Stimulated activated CD8-positive, alpha-beta memory T cell treated with anti-CD3 and anti-CD28 coated beads, Interleukin-4, amount 100 ng/mL, for 48 hours (primary cell): ENCODE results near the gene TMEM9B.
A peak's percentile ranks its signal among the peaks of the same experiment; 100 is the strongest.
"Not testable (repeated sequence)": the region's sequence is repeated elsewhere in the genome, so short reads cannot be mapped to it uniquely, and the experiment has no call there.

Source experiments
- DNase-seq: peaks from one replicate; pipeline ENCODE4 v3.0.0-alpha.2; 2020

The TMEM9B gene

DNA sequence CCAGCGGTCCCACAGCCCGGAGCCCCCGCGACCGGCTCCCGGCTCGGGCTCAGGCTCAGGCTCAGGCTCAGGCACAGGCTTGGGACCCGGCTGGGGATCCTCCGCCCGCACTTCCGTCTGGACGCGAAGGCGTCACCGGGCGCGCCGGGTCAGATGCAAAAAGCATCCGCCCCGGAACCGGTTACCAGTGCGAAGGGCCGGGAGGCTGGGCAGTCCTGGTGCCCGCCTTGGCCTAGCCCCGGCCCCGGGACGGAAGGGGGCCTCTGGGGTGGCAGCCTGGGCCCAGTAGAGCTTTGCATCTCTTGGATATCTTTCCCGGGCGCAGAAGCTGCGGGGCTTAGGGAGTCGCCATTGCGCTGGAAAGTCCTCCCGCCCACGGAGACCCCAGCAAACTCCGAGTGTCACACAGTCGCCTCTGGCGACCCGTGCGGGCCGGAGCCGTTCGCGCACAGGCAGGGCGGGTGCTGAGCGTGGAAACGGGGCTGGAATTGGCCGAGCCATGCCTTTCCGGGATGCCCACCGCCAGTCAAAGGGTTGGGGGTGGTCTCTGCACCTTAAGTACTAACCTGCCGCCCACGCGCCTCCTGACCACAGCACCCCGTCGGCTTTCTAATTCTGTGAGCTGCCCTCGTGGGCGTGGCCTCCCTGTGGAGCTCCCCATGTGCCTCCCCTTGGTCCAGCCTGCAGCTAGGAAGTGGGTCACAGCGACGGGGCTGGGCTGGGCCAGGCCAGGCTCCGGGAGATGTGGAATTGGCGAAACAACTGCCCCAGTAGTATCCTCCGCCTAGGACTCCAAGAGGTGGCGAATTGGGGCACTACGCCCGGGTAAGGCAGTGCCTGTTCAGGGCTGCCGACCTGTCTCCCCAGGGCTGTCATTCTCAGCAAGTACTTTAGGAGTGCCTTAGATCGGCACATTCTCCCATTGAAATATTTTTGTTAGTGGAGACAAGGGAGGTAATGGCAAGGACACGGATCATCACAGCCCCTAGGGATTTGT is at the start of gene TMEM9B:
Gene TMEM9B, minus strand, starts transcription at position 119 of the 997 bp plus-strand sequence. CDS start 129 bp downstream, outside the sequence.
- peak; percentile 92 for DNase-seq

DNA sequence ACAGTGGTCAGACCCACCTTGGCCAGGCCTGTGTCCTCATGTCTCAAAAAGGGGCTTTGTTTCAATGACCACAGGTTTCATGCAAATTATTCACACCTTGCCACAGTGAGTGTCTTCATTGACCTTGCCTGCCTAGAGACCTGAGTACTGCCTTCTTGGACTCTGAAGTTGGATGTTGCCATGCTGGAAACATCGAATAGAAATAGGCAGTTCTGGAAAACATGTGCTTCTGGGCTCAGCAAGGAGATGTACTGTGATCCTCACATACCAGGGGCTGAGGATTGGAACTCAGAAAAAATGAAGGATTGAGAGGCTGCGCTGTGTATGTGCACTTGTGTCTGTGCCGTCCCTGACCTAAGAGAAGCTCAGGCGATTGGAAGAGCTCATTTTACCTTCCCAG is 49.1 kb upstream of the TMEM9B start:
- DNase-seq, result no peak

DNA sequence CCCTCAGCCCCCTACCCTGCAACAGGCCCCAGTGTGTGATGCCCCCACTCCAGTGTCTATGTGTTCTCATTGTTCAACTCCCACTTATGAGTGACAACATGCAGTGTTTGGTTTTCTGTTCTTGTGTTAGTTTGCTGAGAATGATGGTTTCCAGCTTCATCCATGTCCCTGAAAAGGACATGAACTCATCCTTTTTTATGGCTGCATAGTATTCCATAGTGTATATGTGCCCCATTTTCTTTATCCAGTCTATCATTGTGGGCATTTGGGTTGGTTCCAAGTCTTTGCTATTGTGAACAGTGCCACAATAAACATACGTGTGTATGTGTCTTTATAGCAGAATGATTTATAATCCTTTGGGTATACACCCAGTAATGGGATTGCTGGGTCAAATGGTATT is 45.3 kb upstream of the TMEM9B start:
- not testable (repeated sequence) for DNase-seq

- DNase-seq, result no peak
Observed at GRCh38 chr11:9008661-9009060, 44.4 kb upstream of the TMEM9B start.

- no peak for DNase-seq
Observed at GRCh38 chr11:9008011-9008550, 43.8 kb upstream of the TMEM9B start.

DNA sequence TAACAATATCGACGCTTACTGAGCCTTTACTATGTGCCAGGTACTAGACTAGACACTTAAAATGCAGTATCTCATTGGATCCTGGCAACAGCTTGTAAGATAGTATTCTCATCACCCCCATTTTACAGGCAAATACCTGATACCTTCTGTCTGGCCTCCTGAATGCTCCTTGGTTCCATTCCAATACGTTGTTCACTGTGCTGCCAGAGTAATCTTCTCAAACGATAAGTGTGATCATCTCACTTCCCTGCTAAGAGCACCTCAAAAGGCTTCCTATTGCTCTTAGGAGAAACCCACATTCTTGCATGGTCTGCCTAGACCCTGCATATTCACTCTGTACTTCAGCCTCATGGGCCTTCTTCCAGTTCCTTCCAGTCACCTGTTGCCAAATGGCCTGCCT is 40.8 kb upstream of the TMEM9B start:
- DNase-seq, result no peak

GRCh38 chr11:9004183-9004926 is 40.1 kb upstream of the TMEM9B start:
- DNase-seq, result no peak

GRCh38 chr11:9003573-9004182 is 39.4 kb upstream of the TMEM9B start, which contains the start of gene NRIP3:
Gene NRIP3 (minus strand): TSS chr11:9004001. CDS start chr11:9003935, 66 bp downstream.
- DNase-seq, result peak; percentile 77

- DNase-seq, result peak; percentile 48
Observed at GRCh38 chr11:9002920-9003572, 38.8 kb upstream of the TMEM9B start.

DNA sequence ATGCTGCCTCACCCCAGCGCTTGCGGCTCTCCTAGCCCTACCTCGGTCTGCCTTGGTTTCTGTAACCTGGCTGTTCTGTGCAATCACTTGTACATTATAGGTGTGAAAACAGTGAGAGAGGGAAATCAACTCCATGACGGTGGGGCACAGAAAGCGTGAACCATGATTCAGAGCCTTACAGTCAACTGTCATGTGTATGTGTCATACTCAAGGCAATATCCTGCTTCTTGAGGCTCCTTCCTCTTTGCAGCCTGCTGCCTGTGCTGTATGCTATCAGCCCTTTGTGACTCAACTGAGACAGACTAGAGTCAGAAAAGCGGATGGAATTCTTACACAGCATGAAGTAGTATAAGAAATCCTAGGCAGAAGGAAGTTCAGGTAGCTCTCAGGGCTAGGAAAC is 37.5 kb upstream of the TMEM9B start:
- peak; percentile 59 for DNase-seq

DNA sequence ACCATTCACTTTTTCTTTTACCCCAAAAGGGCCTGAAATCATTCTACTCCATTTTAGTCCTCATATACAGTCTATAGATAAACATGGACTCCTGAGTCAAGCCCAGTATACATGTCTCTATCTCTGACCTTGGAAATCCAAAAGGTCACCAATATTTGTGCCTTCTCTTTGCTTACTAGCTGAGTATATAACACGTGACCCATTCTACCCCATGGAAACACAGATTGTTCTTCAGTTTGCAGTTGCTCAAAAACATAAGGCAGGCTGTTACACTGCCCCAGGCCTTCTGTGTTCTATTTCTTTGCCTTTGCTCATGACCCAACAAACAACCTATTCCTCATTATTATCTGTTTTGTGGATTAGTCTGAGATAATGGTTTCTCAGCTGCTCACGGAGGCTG is 33.8 kb upstream of the TMEM9B start:
- DNase-seq, result no peak

DNA sequence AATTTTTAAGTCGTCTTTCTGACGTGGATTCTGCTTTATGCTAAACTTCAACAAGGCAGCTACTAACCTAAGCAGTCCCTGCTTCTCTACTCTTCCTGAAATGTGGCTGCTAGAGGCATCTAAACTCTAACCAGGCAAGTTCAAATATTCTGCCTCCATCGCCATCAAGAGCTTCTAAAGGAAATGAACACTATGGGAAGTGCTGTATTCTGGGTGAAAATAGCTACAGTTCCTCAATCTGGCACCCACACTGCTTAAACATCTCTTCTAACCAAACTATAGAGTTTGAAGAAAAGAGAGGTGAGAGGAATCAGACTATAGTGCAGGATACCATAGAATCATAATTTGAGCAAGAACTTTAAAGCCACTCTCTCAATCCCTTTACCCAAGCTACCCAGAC is 33.2 kb upstream of the TMEM9B start:
- DNase-seq, result no peak

DNA sequence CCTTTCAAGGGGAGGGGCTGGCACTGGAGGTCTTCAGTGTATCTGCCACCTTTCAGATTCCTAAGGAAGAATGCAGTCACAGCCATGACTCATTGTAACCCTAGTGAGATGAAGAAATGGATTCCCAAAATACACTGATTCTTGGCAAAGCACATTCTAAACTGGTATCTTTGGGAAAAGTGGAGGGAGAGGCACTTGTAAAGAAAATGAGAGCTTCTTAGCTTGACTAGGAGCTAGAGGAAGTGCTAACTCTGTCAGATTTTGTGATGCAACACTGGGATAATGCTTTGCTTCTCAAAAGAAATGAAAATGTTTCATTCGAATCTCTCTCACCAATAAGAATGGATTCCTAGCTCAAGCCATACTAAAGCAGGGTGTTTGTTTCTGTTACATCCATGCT is 25.2 kb upstream of the TMEM9B start:
- no peak for DNase-seq

DNA sequence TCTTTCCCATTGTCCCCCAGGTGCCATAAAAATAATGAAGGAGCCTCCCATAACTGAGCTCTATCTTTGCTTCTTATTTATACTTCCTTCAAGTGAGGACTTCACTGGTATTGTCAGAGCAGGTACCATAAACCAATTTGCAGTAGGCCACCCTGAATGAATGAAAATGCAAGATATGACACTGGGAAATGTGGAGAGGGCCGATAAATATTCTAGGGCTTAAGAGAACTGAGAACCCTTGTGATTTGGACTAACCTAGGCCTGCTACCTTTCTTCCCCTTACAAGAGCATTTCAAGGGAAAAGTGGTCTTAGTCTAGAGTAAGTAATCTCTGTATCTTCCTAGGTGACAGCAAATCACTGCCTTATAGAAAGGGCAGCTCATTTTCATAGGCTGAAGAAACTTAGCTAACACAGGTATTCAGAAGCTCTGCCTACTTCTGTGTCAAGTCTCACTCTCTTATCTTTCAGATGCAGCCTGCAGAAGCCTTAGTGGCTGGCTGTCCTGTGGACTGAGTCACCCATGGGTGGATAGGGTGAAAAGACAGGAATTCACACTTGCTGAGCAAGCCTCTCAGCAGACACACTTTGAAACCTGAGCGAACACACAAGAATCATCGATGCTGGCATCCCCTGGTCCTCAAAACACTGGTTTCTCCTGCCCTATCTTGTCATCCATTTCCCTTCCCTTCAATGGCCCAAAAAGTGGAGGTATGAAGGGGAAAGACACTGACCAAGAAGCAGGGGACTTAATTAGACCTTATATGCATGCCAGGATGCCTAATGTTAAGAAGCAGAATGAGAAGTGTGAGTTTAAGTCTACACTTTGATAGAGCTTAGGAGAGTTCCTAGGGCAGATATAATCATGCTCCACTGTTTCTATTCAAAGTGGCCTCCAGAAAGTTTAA is 24.3 kb upstream of the TMEM9B start:
- DNase-seq, result no peak

DNA sequence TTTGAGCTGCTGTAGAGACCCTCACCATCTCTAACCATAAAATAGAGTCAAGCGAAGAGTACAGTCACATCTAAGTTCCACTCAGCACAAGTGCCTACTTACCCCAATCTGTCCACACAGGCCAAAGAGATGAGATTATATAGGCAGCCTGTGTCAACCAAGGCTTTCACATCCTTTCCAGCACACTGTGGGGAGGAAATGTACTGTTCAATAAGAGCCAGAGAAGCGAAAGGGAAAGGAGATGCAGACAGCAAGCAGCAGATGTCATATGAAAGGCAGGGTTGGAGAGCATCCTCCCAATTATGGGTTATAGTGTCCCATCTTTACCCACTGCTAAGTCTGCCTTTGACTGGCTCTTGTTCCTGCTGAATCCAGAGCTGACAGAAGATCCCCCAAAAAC is 23.2 kb upstream of the TMEM9B start:
- DNase-seq, result no peak

- not testable (repeated sequence) for DNase-seq
Observed at GRCh38 chr11:8986772-8987171, 22.5 kb upstream of the TMEM9B start.

DNA sequence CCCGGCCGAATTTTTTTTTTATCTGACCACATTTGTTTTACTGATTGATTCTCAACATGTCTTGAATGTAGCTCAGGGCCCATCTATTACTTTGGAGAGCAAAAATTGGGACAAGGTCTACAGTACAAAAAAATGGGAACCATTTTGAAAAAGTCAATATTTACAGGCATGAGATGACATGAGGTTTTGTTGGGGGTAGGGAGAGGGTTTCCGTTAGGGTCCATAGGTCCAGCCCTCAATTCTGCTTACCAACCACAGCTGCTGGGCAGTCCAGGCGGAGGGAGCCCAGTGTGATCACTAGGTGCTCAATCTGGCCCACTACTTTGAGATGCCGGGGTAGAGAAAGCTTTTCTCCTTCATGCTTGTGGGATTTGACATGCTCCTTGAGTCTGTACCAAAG is 21.2 kb upstream of the TMEM9B start:
- DNase-seq, result no peak

GRCh38 chr11:8983552-8983951 is 19.3 kb upstream of the TMEM9B start:
- no peak for DNase-seq

DNA sequence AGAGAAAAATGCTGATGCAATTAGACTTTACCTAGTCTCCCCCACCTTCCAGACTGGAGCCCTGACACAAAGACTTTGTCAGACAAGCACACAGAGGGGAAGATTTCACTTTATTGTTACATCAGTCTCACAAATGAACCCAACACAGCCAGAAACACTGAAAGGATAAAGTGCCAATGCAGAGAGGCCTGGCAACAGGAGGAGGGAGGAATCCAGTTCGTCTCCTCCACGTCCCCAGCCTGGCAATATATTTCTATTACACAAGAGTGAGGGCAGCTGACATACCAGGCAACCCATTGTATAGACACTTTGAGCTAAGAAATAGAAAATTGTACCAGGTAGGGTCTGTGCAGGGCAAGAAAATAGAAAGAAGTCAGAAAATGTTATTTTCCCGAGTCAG is 16.2 kb upstream of the TMEM9B start:
- DNase-seq, result no peak

DNA sequence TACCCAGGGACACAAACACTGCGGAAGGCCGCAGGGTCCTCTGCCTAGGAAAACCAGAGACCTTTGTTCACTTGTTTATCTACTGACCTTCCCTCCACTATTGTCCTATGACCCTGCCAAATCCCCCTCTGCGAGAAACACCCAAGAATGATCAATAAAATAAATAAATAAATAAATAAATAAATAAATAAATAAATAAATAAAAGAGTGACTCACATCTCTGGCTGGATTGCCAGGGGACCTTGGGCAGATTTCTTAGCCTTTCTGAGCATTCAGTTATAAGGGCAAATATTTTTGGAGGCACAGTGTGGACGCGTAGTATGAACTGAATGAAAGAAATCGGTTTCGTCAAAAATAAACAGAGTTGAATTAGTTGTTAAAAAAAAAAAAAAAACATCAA is 15.1 kb upstream of the TMEM9B start:
- not testable (repeated sequence) for DNase-seq

DNA sequence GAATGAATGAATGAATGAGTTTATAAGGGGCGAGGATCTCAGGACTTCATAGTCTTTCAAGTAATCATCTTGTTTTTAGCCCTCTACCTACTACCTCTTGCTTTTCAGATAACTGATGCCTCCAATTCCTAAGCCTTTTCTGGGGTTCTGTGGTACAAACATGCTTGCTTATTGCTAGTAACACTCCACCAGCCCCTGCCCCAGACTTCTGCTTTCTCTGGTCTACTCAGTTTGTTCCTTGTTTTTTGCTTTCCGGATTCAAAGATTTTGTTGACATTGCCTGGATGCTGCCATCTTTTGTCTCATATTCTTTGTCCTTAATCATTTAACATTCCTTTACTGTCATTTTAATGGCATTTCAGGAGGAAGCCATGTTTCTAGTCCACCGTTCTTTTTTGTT is 8.9 kb upstream of the TMEM9B start:
- no peak for DNase-seq
